BLaER1 treated with 17β-estradiol and CSF1 and Interleukin-3, amounts not matched to agents 10 nM and 100 nM (cell line): ENCODE results near the gene PFDN1.

Experiments used
- H3K27ac ChIP-seq, 11 experiments: shearing (Covaris generic); formaldehyde crosslinking; 2 replicates each; pipeline ENCODE4 v1.8.1; 2022
- H3K27me3 ChIP-seq, 11 experiments: shearing (Covaris generic); formaldehyde crosslinking; 2 replicates each; pipeline ENCODE4 v1.8.1; 2022
- H3K36me3 ChIP-seq, 11 experiments: shearing (Covaris generic); formaldehyde crosslinking; 2 replicates each; pipeline ENCODE4 v1.8.1; 2022
- H3K4me1 ChIP-seq, 10 experiments: shearing (Covaris generic); formaldehyde crosslinking; 2 replicates each; pipeline ENCODE4 v1.8.1; 2022
- H3K4me2 ChIP-seq, 11 experiments: shearing (Covaris generic); formaldehyde crosslinking; 2 replicates each; pipeline ENCODE4 v1.8.1; 2022
- H3K4me3 ChIP-seq, 10 experiments: shearing (Covaris generic); formaldehyde crosslinking; 2 replicates each; pipeline ENCODE4 v1.8.1; 2022
- H3K9ac ChIP-seq, 11 experiments: shearing (Covaris generic); formaldehyde crosslinking; 2 replicates each; pipeline ENCODE4 v1.8.1; 2022
- H3K9me3 ChIP-seq, 11 experiments: shearing (Covaris generic); formaldehyde crosslinking; replicated peaks in 1 of 11; 2 replicates each; pipeline ENCODE4 v1.8.1; 2022
- H4K20me1 ChIP-seq, 11 experiments: shearing (Covaris generic); formaldehyde crosslinking; 2 replicates each; pipeline ENCODE4 v1.8.1; 2022
- Cebpa-rat ChIP-seq, 11 experiments: shearing (Covaris generic); IDR thresholded peaks; 2 replicates each; pipeline ENCODE4 v1.8.1; 2022

PFDN1 gene

GRCh38 chr5:140312067-140312790 lies 9.3 kb upstream of the PFDN1 start:
- Histone ChIP-seq H3K9ac (peak overlapping the region in 5 of 11 experiments; percentile 1 to 49 (median 22); a peak in 6 of 22 replicates), H3K4me1 (peaks cover 25 to 41% (median 32%) of the 10 kb centered on the region in 10 experiments), H3K27ac (peak overlapping the region in 9 of 11 experiments; percentile 2 to 46 (median 38); a peak in 14 of 22 replicates), H3K36me3 (no peaks in the 10 kb centered on the region), H3K27me3 (no peaks in the 10 kb centered on the region), H3K4me2 (peak overlapping the region; percentile 57 to 84 (median 74)), H4K20me1 (no peaks in the 10 kb centered on the region), H3K9me3 (no peaks in the 10 kb centered on the region), H3K4me3 (no peak overlapping the region)
- no peak for TF ChIP-seq Cebpa-rat (IDR thresholded peaks at IDR 0.05)

- Histone ChIP-seq H3K27ac (peak overlapping the region in 1 of 11 experiments; percentile 8; a peak in 1 of 22 replicates), H3K27me3 (no peaks in the 10 kb centered on the region), H3K4me3 (no peak overlapping the region), H3K36me3 (no peaks in the 10 kb centered on the region), H3K9me3 (no peaks in the 10 kb centered on the region), H3K9ac (no peak overlapping the region), H4K20me1 (no peaks in the 10 kb centered on the region), H3K4me1 (peaks cover 35 to 50% (median 41%) of the 10 kb centered on the region in 10 experiments), H3K4me2 (peak overlapping the region in 10 of 11 experiments; percentile 1 to 84 (median 52); a peak in 14 of 22 replicates)
- TF ChIP-seq Cebpa-rat (IDR thresholded peaks at IDR 0.05), result no peak
Measured at GRCh38 chr5:140311011-140311467, 8.1 kb upstream of the PFDN1 start.

- H3K9ac ChIP-seq, result no peak overlapping the region
- H3K27ac ChIP-seq, result 0 out of 22 replicates have a peak overlapping the region, but pooled peaks of 1 of the 11 experiments have one; percentile 8
- H3K4me2 ChIP-seq, result peak overlapping the region in 10 of 11 experiments; percentile 11 to 84 (median 34); a peak in 12 of 22 replicates
- no peaks in the 10 kb centered on the region for H3K27me3 ChIP-seq
- no peaks in the 10 kb centered on the region for H4K20me1 ChIP-seq
- H3K4me1 ChIP-seq, result peaks cover 36 to 51% (median 42%) of the 10 kb centered on the region in 10 experiments
- no peaks in the 10 kb centered on the region for H3K36me3 ChIP-seq
- TF ChIP-seq Cebpa-rat (IDR thresholded peaks at IDR 0.05), result no peak
- H3K4me3 ChIP-seq, result no peak overlapping the region
- no peaks in the 10 kb centered on the region for H3K9me3 ChIP-seq
Measured at GRCh38 chr5:140310434-140310833, 7.5 kb upstream of the PFDN1 start.

- H3K4me3 ChIP-seq, result no peak overlapping the region
- no peak overlapping the region for H3K27ac ChIP-seq
- H3K9ac ChIP-seq, result no peak overlapping the region
- no peaks in the 10 kb centered on the region for H4K20me1 ChIP-seq
- H3K9me3 ChIP-seq, result no peaks in the 10 kb centered on the region
- no peaks in the 10 kb centered on the region for H3K36me3 ChIP-seq
- H3K4me2 ChIP-seq, result peak overlapping the region in 2 of 11 experiments; percentile 74 to 80; a peak in 4 of 22 replicates
- H3K27me3 ChIP-seq, result no peaks in the 10 kb centered on the region
- peaks cover 36 to 51% (median 42%) of the 10 kb centered on the region in 10 experiments for H3K4me1 ChIP-seq
- TF ChIP-seq Cebpa-rat (IDR thresholded peaks at IDR 0.05), result no peak
Measured at GRCh38 chr5:140309706-140310249, 6.9 kb upstream of the PFDN1 start.

- peaks cover 34 to 48% (median 40%) of the 10 kb centered on the region in 10 experiments for H3K4me1 ChIP-seq
- H3K27ac ChIP-seq, result no peak overlapping the region
- H3K4me2 ChIP-seq, result no peak overlapping the region; a peak in 1 of 22 replicates
- H3K9me3 ChIP-seq, result no peaks in the 10 kb centered on the region
- no peak for TF ChIP-seq Cebpa-rat (IDR thresholded peaks at IDR 0.05)
- no peaks in the 10 kb centered on the region for H3K27me3 ChIP-seq
- H3K36me3 ChIP-seq, result peaks cover 0 to 2% (median 1%) of the 10 kb centered on the region in 11 experiments; a peak in 10 of 22 replicates
- H3K4me3 ChIP-seq, result no peak overlapping the region
- no peak overlapping the region for H3K9ac ChIP-seq
- no peaks in the 10 kb centered on the region for H4K20me1 ChIP-seq
Measured at GRCh38 chr5:140305471-140305870, 2.6 kb upstream of the PFDN1 start.

GRCh38 chr5:140303966-140304365 lies 1.1 kb upstream of the PFDN1 start:
- H3K27me3 ChIP-seq, result no peaks in the 10 kb centered on the region
- peaks cover 31 to 50% (median 42%) of the 10 kb centered on the region in 10 experiments for H3K4me1 ChIP-seq
- H3K27ac ChIP-seq, result peak overlapping the region in 3 of 11 experiments; percentile 86 to 95 (median 90); a peak in 3 of 22 replicates
- H3K9ac ChIP-seq, result no peak overlapping the region; a peak in 2 of 22 replicates
- no peak for TF ChIP-seq Cebpa-rat (IDR thresholded peaks at IDR 0.05)
- H4K20me1 ChIP-seq, result peaks cover 0 to 4% (median 0%) of the 10 kb centered on the region in 11 experiments; a peak in 2 of 22 replicates
- peak overlapping the region in 9 of 11 experiments; percentile 20 to 93 (median 84); a peak in 11 of 22 replicates for H3K4me2 ChIP-seq
- no peaks in the 10 kb centered on the region for H3K9me3 ChIP-seq
- H3K4me3 ChIP-seq, result no peak overlapping the region
- H3K36me3 ChIP-seq, result peaks cover 14 to 18% (median 16%) of the 10 kb centered on the region in 11 experiments

- H3K4me2 ChIP-seq, result peak overlapping the region; percentile 79 to 97 (median 86)
- peaks cover 31 to 44% (median 37%) of the 10 kb centered on the region in 11 experiments for H3K36me3 ChIP-seq
- no peak overlapping the region for H3K27ac ChIP-seq
- H4K20me1 ChIP-seq, result peaks cover 0 to 8% (median 0%) of the 10 kb centered on the region in 11 experiments; a peak in 3 of 22 replicates
- H3K9ac ChIP-seq, result peak overlapping the region in 2 of 11 experiments; percentile 88 to 96; a peak in 2 of 22 replicates
- H3K9me3 ChIP-seq, result no peaks in the 10 kb centered on the region
- H3K4me3 ChIP-seq, result peak overlapping the region in 3 of 10 experiments; percentile 85 to 91 (median 85); a peak in 4 of 20 replicates
- H3K4me1 ChIP-seq, result peaks cover 23 to 50% (median 37%) of the 10 kb centered on the region in 10 experiments
- H3K27me3 ChIP-seq, result no peaks in the 10 kb centered on the region
- TF ChIP-seq Cebpa-rat (IDR thresholded peaks at IDR 0.05), result 0 out of 22 replicates have a peak, but pooled peaks of 1 of the 11 experiments have one; percentile 3
Measured at GRCh38 chr5:140301136-140301535, 1.8 kb downstream of the PFDN1 start.

GRCh38 chr5:140299056-140299455 lies 3.8 kb downstream of the PFDN1 start:
- Histone ChIP-seq H3K4me1 (peaks cover 28 to 61% (median 41%) of the 10 kb centered on the region in 10 experiments), H3K27me3 (no peaks in the 10 kb centered on the region), H4K20me1 (peaks cover 0 to 12% (median 0%) of the 10 kb centered on the region in 11 experiments; a peak in 5 of 22 replicates), H3K4me3 (no peak overlapping the region), H3K9me3 (no peaks in the 10 kb centered on the region), H3K36me3 (peaks cover 31 to 44% (median 37%) of the 10 kb centered on the region in 11 experiments), H3K9ac (no peak overlapping the region; a peak in 1 of 22 replicates), H3K27ac (peak overlapping the region in 1 of 11 experiments; percentile 10; a peak in 1 of 22 replicates), H3K4me2 (peak overlapping the region in 3 of 11 experiments; percentile 10 to 23 (median 13); a peak in 4 of 22 replicates)
- TF ChIP-seq Cebpa-rat (IDR thresholded peaks at IDR 0.05), result no peak
